Measurements from ENCODE around the gene ENC1. TPM values are rescaled to one million over a fixed set of nuclear protein-coding genes. Genes with fewer than 3 reads are reported as not detected.

Gene ENC1
- total RNA-seq, 4 donors from 2014 or later: 14.9 to 26.9 (median 22.0) TPM

- peak; percentile 47 for DNase-seq
- Histone ChIP-seq H3K4me1 (peaks cover 3 to 38% (median 14%) of the 10 kb centered on the region in 4 donors), H3K9me3 (no peaks in the 10 kb centered on the region), H3K27me3 (no peaks in the 10 kb centered on the region), H3K4me3 (peak overlapping the region; percentile 50 to 74 (median 56)), H3K36me3 (no peaks in the 10 kb centered on the region), H3K27ac (peak overlapping the region; percentile 90 to 93 (median 92))
- WGBS, 2 donors (ENCODE audit: low coverage in 1 of 2): 0% methylated on average over 31 of the region's 57 CpGs; no CpG with 5 or more reads in 1 of the 2 donors
- no peak for TF ChIP-seq POLR2A (IDR thresholded peaks at IDR 0.05)
- TF ChIP-seq CTCF (IDR thresholded peaks at IDR 0.05): peak in 4 of 5 experiments; percentile 13 to 17 (median 16)
- intact Hi-C loops (cut with DNase I; ENCODE audit: low total_unique reads) (loop anchor here (5.0 kb wide), 1 partner anchor 603 kb away; no protein-coding TSS in a partner anchor), in situ Hi-C loops (cut with MboI; ENCODE audit: low pct_ligation_motif_present in 1 of 4, low pct_unique_long_range_greater_than_20kb in 1 of 4, low sequenced_read_pairs in 3 of 4) (loop anchor here (10.0 to 25.0 kb wide), 7 partner anchors 228 to 1045 kb away; no protein-coding TSS in a partner anchor)
These were observed 600 bp downstream of the ENC1 start for GRCh38 chr5:74639807-74640449.

GRCh38 chr5:74638970-74639806 is 1.3 kb downstream of the ENC1 start:
- no peak for DNase-seq
- WGBS, 2 donors (ENCODE audit: low coverage in 1 of 2): 7 to 12% methylated on average over 8 to 10 of the region's 10 CpGs
- H3K36me3 ChIP-seq: no peaks in the 10 kb centered on the region
- H3K4me1 ChIP-seq: peaks cover 3 to 38% (median 14%) of the 10 kb centered on the region in 4 donors
- no peak for TF ChIP-seq CTCF (IDR thresholded peaks at IDR 0.05)
- TF ChIP-seq EP300 (IDR thresholded peaks at IDR 0.05; ENCODE audit: low read depth): no peak
- TF ChIP-seq POLR2AphosphoS5 (IDR thresholded peaks at IDR 0.05): no peak
- no peak for TF ChIP-seq POLR2A (IDR thresholded peaks at IDR 0.05)
- H3K9me3 ChIP-seq: no peaks in the 10 kb centered on the region
- no peaks in the 10 kb centered on the region for H3K27me3 ChIP-seq
- intact Hi-C loops (cut with DNase I; ENCODE audit: low total_unique reads) (no loop called here), in situ Hi-C loops (cut with MboI; ENCODE audit: low pct_ligation_motif_present in 1 of 4, low pct_unique_long_range_greater_than_20kb in 1 of 4, low sequenced_read_pairs in 3 of 4) (loop anchor here in 3 of 4 donors (25.0 kb wide), 4 partner anchors 227 to 602 kb away; no protein-coding TSS in a partner anchor)
- H3K27ac ChIP-seq: peak overlapping the region; percentile 90 to 93 (median 92)
- H3K4me3 ChIP-seq: peak overlapping the region; percentile 50 to 74 (median 56)

- Histone ChIP-seq H3K4me1 (peaks cover 3 to 40% (median 14%) of the 10 kb centered on the region in 4 donors), H3K4me3 (peak overlapping the region in 3 of 4 donors; percentile 50 to 74 (median 63)), H3K27ac (peak overlapping the region; percentile 90 to 93 (median 92)), H3K36me3 (no peaks in the 10 kb centered on the region), H3K27me3 (no peaks in the 10 kb centered on the region), H3K9me3 (no peaks in the 10 kb centered on the region)
- no peak for DNase-seq
- 30 to 33% methylated on average over 1 of the region's 1 CpG for WGBS, 2 donors (ENCODE audit: low coverage in 1 of 2)
- intact Hi-C loops (cut with DNase I; ENCODE audit: low total_unique reads): no loop called here
- in situ Hi-C loops (cut with MboI; ENCODE audit: low pct_ligation_motif_present in 1 of 4, low pct_unique_long_range_greater_than_20kb in 1 of 4, low sequenced_read_pairs in 3 of 4): loop anchor here in 3 of 4 donors (25.0 kb wide), 4 partner anchors 226 to 601 kb away; no protein-coding TSS in a partner anchor
- no peak for TF ChIP-seq POLR2A (IDR thresholded peaks at IDR 0.05)
- TF ChIP-seq EP300 (IDR thresholded peaks at IDR 0.05; ENCODE audit: low read depth): no peak
- no peak for TF ChIP-seq POLR2AphosphoS5 (IDR thresholded peaks at IDR 0.05)
- TF ChIP-seq CTCF (IDR thresholded peaks at IDR 0.05): no peak
These were observed 2.0 kb downstream of the ENC1 start for GRCh38 chr5:74638544-74638969.

GRCh38 chr5:74636552-74636951 is 4.0 kb downstream of the ENC1 start:
- Histone ChIP-seq H3K9me3 (no peaks in the 10 kb centered on the region), H3K36me3 (no peaks in the 10 kb centered on the region), H3K4me3 (no peak overlapping the region), H3K27me3 (no peaks in the 10 kb centered on the region), H3K27ac (no peak overlapping the region), H3K4me1 (peaks cover 3 to 60% (median 29%) of the 10 kb centered on the region in 4 donors)
- TF ChIP-seq EP300 (IDR thresholded peaks at IDR 0.05; ENCODE audit: low read depth) (no peak), POLR2AphosphoS5 (IDR thresholded peaks at IDR 0.05) (peak in 1 of 3 donors; percentile 43)
- 59 to 82% methylated on average over 3 to 4 of the region's 4 CpGs for WGBS, 2 donors (ENCODE audit: low coverage in 1 of 2)
- in situ Hi-C loops (cut with MboI; ENCODE audit: low pct_ligation_motif_present in 1 of 4, low pct_unique_long_range_greater_than_20kb in 1 of 4, low sequenced_read_pairs in 3 of 4) (loop anchor here in 3 of 4 donors (25.0 kb wide), 4 partner anchors 224 to 599 kb away; no protein-coding TSS in a partner anchor), intact Hi-C loops (cut with DNase I; ENCODE audit: low total_unique reads) (no loop called here)
- DNase-seq: no peak
